NCI-H226 (cell line): ENCODE results near the gene C22orf15.

Experiments
- DNase-seq: peaks from one replicate; pipeline ENCODE4 v3.0.0-alpha.2; 2015

Gene C22orf15

GRCh38 chr22:23774114-23774921, 11.5 kb downstream of the C22orf15 start:
- DNase-seq = no peak

- DNase-seq = peak; percentile 21
Observed at GRCh38 chr22:23774922-23775436, 12.2 kb downstream of the C22orf15 start.

- no peak for DNase-seq
Observed at GRCh38 chr22:23775779-23776375, 13.1 kb downstream of the C22orf15 start.

- DNase-seq = no peak
Observed at GRCh38 chr22:23777776-23778576, 15.2 kb downstream of the C22orf15 start.

- DNase-seq = no peak
Observed at GRCh38 chr22:23778577-23778900, 15.7 kb downstream of the C22orf15 start.

GRCh38 chr22:23779083-23779482, 16.3 kb downstream of the C22orf15 start:
- no peak for DNase-seq

- no peak for DNase-seq
Observed at GRCh38 chr22:23779731-23780130, 16.9 kb downstream of the C22orf15 start.

- no peak for DNase-seq
Observed at GRCh38 chr22:23780146-23780748, 17.5 kb downstream of the C22orf15 start.

- DNase-seq = no peak
Observed at GRCh38 chr22:23781065-23781464, 18.3 kb downstream of the C22orf15 start.

GRCh38 chr22:23781511-23782183, 18.9 kb downstream of the C22orf15 start:
- DNase-seq = peak; percentile 50

- DNase-seq = no peak
Observed at GRCh38 chr22:23782252-23782651, 19.5 kb downstream of the C22orf15 start.

- DNase-seq = no peak
Observed at GRCh38 chr22:23782703-23783102, 19.9 kb downstream of the C22orf15 start.

- no peak for DNase-seq
Observed at GRCh38 chr22:23783265-23784150, 20.7 kb downstream of the C22orf15 start.

- no peak for DNase-seq
Observed at GRCh38 chr22:23784215-23784732, 21.5 kb downstream of the C22orf15 start.

GRCh38 chr22:23786261-23786710, 23.5 kb downstream of the C22orf15 start:
- DNase-seq = no peak

GRCh38 chr22:23786752-23787599, 24.2 kb downstream of the C22orf15 start, which contains the start of gene SMARCB1:
Gene SMARCB1 (plus strand): TSS chr22:23786966. CDS start chr22:23787170, 204 bp downstream.
- peak; percentile 60 for DNase-seq

- no peak for DNase-seq
Observed at GRCh38 chr22:23787600-23787896, 24.8 kb downstream of the C22orf15 start.

GRCh38 chr22:23787910-23788309, 25.1 kb downstream of the C22orf15 start:
- DNase-seq = no peak

GRCh38 chr22:23789121-23789520, 26.3 kb downstream of the C22orf15 start:
- no peak for DNase-seq

GRCh38 chr22:23789638-23790037, 26.8 kb downstream of the C22orf15 start:
- no peak for DNase-seq
